ENCODE results near the gene CST1. TPM values are rescaled to one million over a fixed set of nuclear protein-coding genes. Genes with fewer than 3 reads are reported as not detected.

CST1 gene
- polyA plus RNA-seq, 1 of the 3 experiments (the other 2 are of a cell fraction), result not detected

GRCh38 chr20:23795526-23795925, 44.8 kb upstream of the CST1 start (continued):
- TF ChIP-seq REST (IDR thresholded peaks at IDR 0.05; ENCODE audit: low read depth, low read length), result no peak
- TF ChIP-seq USF2 (IDR thresholded peaks at IDR 0.05; ENCODE audit: borderline replicate concordance, low read depth, low read length), result no peak
- TF ChIP-seq TAF1 (IDR thresholded peaks at IDR 0.05; ENCODE audit: borderline replicate concordance, low read depth, low read length), result no peak
- TF ChIP-seq GATA2 (CRISPR knock-in tag; IDR thresholded peaks at IDR 0.05), result no peak
- TF ChIP-seq USF1 (IDR thresholded peaks at IDR 0.05; ENCODE audit: borderline replicate concordance, low read depth), result no peak
- TF ChIP-seq ELF1 (IDR thresholded peaks at IDR 0.05), result no peak

- H3K9me3 ChIP-seq, result no peaks in the 10 kb centered on the region
- H3K4me3 ChIP-seq (ENCODE audit: low read depth in 2 of 2, low read length in 1 of 2), result no peak overlapping the region
- H3K9ac ChIP-seq, result no peak overlapping the region
- POLR2A ChIA-PET, result no interaction called here
- no peaks in the 10 kb centered on the region for H3K36me3 ChIP-seq (replicated peaks in 1 of 2; ENCODE audit: control insufficient read depth in 1 of 2, insufficient read depth in 2 of 2, low read length in 1 of 2)
- H4K20me1 ChIP-seq (ENCODE audit: insufficient read depth), result no peaks in the 10 kb centered on the region
- WGBS (ENCODE audit: low lambda C conversion rate), result 5% methylated on average over 7 of the region's 7 CpGs
- no peak overlapping the region for H3K27ac ChIP-seq (ENCODE audit: low read depth in 2 of 2, low read length in 1 of 2)
- no peaks in the 10 kb centered on the region for H3K4me1 ChIP-seq (ENCODE audit: control insufficient read depth in 1 of 2, insufficient read depth in 2 of 2, low read depth in 1 of 2, low read length in 1 of 2)
- no peak for TF ChIP-seq EZH2phosphoT487 (IDR thresholded peaks at IDR 0.05; ENCODE audit: borderline replicate concordance, low read depth)
- TF ChIP-seq GATA2 (CRISPR knock-in tag; IDR thresholded peaks at IDR 0.05), result no peak
- no peak for TF ChIP-seq GABPA (IDR thresholded peaks at IDR 0.05; ENCODE audit: low read depth)
- TF ChIP-seq POLR2AphosphoS5 (IDR thresholded peaks at IDR 0.05; ENCODE audit: low read depth, low read length), result no peak
- TF ChIP-seq FOXM1 (IDR thresholded peaks at IDR 0.05; ENCODE audit: low read depth), result no peak
- no peak for TF ChIP-seq TCF12 (IDR thresholded peaks at IDR 0.05)
- no peak for TF ChIP-seq IRF3 (IDR thresholded peaks at IDR 0.05; ENCODE audit: low read depth, low read length)
- no peaks in the 10 kb centered on the region for H3K9me2 ChIP-seq
- CTCF ChIA-PET, result no interaction called here
- H3K27me3 ChIP-seq (ENCODE audit: insufficient read depth), result no peaks in the 10 kb centered on the region
- H2AFZ ChIP-seq (ENCODE audit: low read depth), result no peak overlapping the region
- H3F3A ChIP-seq (replicated peaks; ENCODE audit: insufficient read depth), result no peaks in the 10 kb centered on the region
- H3K4me2 ChIP-seq, result no peak overlapping the region
- no peak for DNase-seq
- H3K79me2 ChIP-seq (ENCODE audit: insufficient read depth), result no peaks in the 10 kb centered on the region
Observed at GRCh38 chr20:23794841-23795240, 44.1 kb upstream of the CST1 start.

Data from SK-N-SH (cell line).